Large intestine (tissue), 3 donors: ENCODE results near the gene KLF6. TPM values are rescaled to one million over a fixed set of nuclear protein-coding genes. Genes with fewer than 3 reads are reported as not detected.
"Not testable (repeated sequence)": the region's sequence is repeated elsewhere in the genome, so short reads cannot be mapped to it uniquely, and the experiment has no call there.

Experiments used
- DNase-seq, 2 donors: peaks; one replicate each; pipeline versions ENCODE4 v3.0.0 to v3.0.0-alpha.2; 2013
- H3K27ac ChIP-seq: one replicate; pipeline ENCODE4 v1.5.1; 2013; ENCODE audit warnings: low read length
- H3K27me3 ChIP-seq: 2 replicates; pipeline ENCODE4 v1.6.1; 2013; ENCODE audit warnings: low read length; ENCODE audit not compliant: control insufficient read depth, insufficient read depth
- H3K36me3 ChIP-seq: 2 replicates; pipeline ENCODE4 v1.6.1; 2013; ENCODE audit warnings: low read length; ENCODE audit not compliant: control insufficient read depth, insufficient read depth
- H3K4me1 ChIP-seq: one replicate; pipeline ENCODE4 v1.6.1; 2013; ENCODE audit warnings: low read length; ENCODE audit not compliant: control insufficient read depth, insufficient read depth
- H3K4me3 ChIP-seq: one replicate; pipeline ENCODE4 v1.5.1; 2013; ENCODE audit warnings: low read length
- H3K9me3 ChIP-seq: one replicate; pipeline ENCODE4 v1.6.1; 2013; ENCODE audit warnings: mild to moderate bottlenecking, low read depth, low read length, moderate library complexity; ENCODE audit not compliant: control insufficient read depth
- whole genome bisulfite sequencing: methylation state at CpG from one replicate; pipeline ENCODE4 v1.1.5; 2013; ENCODE audit warnings: low lambda C conversion rate; ENCODE audit not compliant: insufficient coverage; 5-methylcytosine and 5-hydroxymethylcytosine counted together
- polyA plus RNA-seq: library from polyadenylated mRNA; unstranded; fragments of 120-200 nt; gene quantifications from one replicate; pipeline ENCODE4 v1.2.1, GENCODE V29; 2013

KLF6 gene
- polyA plus RNA-seq, 1 donor, result 116 TPM

- Histone ChIP-seq H3K4me1 (peaks cover 8% of the 10 kb centered on the region), H3K36me3 (no peaks in the 10 kb centered on the region), H3K27me3 (no peaks in the 10 kb centered on the region), H3K4me3 (no peak overlapping the region), H3K27ac (no peak overlapping the region), H3K9me3 (no peaks in the 10 kb centered on the region)
- WGBS, result no CpG with 5 or more reads among the region's 27 CpGs
- no peak for DNase-seq
Measured at GRCh38 chr10:3747248-3747960, 37.6 kb downstream of the KLF6 start.

GRCh38 chr10:3746634-3747033 lies 38.4 kb downstream of the KLF6 start:
- DNase-seq, result no peak
- H3K4me1 ChIP-seq, result peaks cover 10% of the 10 kb centered on the region
- H3K36me3 ChIP-seq, result no peaks in the 10 kb centered on the region
- WGBS, result no CpG with 5 or more reads among the region's 7 CpGs
- no peaks in the 10 kb centered on the region for H3K9me3 ChIP-seq
- H3K4me3 ChIP-seq, result no peak overlapping the region
- no peaks in the 10 kb centered on the region for H3K27me3 ChIP-seq
- H3K27ac ChIP-seq, result no peak overlapping the region

- H3K27me3 ChIP-seq, result no peaks in the 10 kb centered on the region
- H3K9me3 ChIP-seq, result no peaks in the 10 kb centered on the region
- H3K27ac ChIP-seq, result no peak overlapping the region
- no peak for DNase-seq
- H3K36me3 ChIP-seq, result no peaks in the 10 kb centered on the region
- no peak overlapping the region for H3K4me3 ChIP-seq
- peaks cover 10% of the 10 kb centered on the region for H3K4me1 ChIP-seq
- WGBS, result 100% methylated on average over 1 of the region's 4 CpGs
Measured at GRCh38 chr10:3745521-3745920, 39.5 kb downstream of the KLF6 start.

- Histone ChIP-seq H3K9me3 (no peaks in the 10 kb centered on the region), H3K36me3 (no peaks in the 10 kb centered on the region), H3K4me3 (no peak overlapping the region), H3K27me3 (no peaks in the 10 kb centered on the region), H3K4me1 (peaks cover 3% of the 10 kb centered on the region), H3K27ac (no peak overlapping the region)
- no CpG with 5 or more reads among the region's 6 CpGs for WGBS
- no peak for DNase-seq
Measured at GRCh38 chr10:3741688-3742461, 43.1 kb downstream of the KLF6 start.

GRCh38 chr10:3740157-3740871 lies 44.7 kb downstream of the KLF6 start:
- no peak overlapping the region for H3K27ac ChIP-seq
- no peaks in the 10 kb centered on the region for H3K27me3 ChIP-seq
- no peak overlapping the region for H3K4me3 ChIP-seq
- WGBS, result no CpG with 5 or more reads among the region's 5 CpGs
- H3K9me3 ChIP-seq, result no peaks in the 10 kb centered on the region
- H3K36me3 ChIP-seq, result no peaks in the 10 kb centered on the region
- DNase-seq, result peak in 1 of 2 donors; percentile 52
- H3K4me1 ChIP-seq, result peaks cover 3% of the 10 kb centered on the region

DNA sequence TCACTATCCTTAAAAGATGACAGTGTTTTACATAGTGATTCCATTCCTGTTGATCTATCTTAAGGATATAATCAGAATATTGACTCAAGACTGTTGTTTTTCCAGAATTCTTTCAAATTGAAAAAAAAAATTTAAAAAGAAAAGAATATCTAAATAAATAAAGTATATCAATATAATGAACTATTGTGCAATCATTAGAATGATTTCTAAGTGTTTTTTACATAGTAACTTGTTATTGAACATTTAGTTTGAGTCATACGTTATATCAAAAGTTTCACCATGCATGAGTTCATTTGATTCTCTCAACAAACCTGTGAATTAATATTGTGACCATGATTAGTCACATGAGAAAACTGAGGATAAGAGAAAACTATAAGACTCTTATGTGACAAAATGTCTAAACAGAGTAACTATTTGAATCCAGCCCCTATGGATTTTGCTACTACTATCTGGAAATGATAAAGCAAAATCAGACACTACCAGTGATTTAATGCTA lies 46.1 kb downstream of the KLF6 start:
- Histone ChIP-seq H3K4me3 (no peak overlapping the region), H3K9me3 (no peaks in the 10 kb centered on the region), H3K4me1 (peaks cover 3% of the 10 kb centered on the region), H3K36me3 (no peaks in the 10 kb centered on the region), H3K27ac (no peak overlapping the region), H3K27me3 (no peaks in the 10 kb centered on the region)
- no peak for DNase-seq
- 100% methylated on average over 1 of the region's 1 CpG for WGBS

- peaks cover 3% of the 10 kb centered on the region for H3K4me1 ChIP-seq
- H3K27ac ChIP-seq, result no peak overlapping the region
- no peaks in the 10 kb centered on the region for H3K36me3 ChIP-seq
- no peak overlapping the region for H3K4me3 ChIP-seq
- 67% methylated on average over 1 of the region's 4 CpGs for WGBS
- H3K27me3 ChIP-seq, result no peaks in the 10 kb centered on the region
- DNase-seq, result no peak
- no peaks in the 10 kb centered on the region for H3K9me3 ChIP-seq
Measured at GRCh38 chr10:3737864-3738263, 47.1 kb downstream of the KLF6 start.

GRCh38 chr10:3735175-3735574 lies 49.8 kb downstream of the KLF6 start:
- WGBS, result no CpG with 5 or more reads among the region's 10 CpGs
- H3K36me3 ChIP-seq, result no peaks in the 10 kb centered on the region
- no peak for DNase-seq
- H3K4me1 ChIP-seq, result no peaks in the 10 kb centered on the region
- H3K27me3 ChIP-seq, result no peaks in the 10 kb centered on the region
- H3K4me3 ChIP-seq, result no peak overlapping the region
- H3K27ac ChIP-seq, result no peak overlapping the region
- no peaks in the 10 kb centered on the region for H3K9me3 ChIP-seq

GRCh38 chr10:3734111-3734510 lies 50.9 kb downstream of the KLF6 start:
- no peaks in the 10 kb centered on the region for H3K36me3 ChIP-seq
- no CpG with 5 or more reads among the region's 3 CpGs for WGBS
- H3K9me3 ChIP-seq, result no peaks in the 10 kb centered on the region

GRCh38 chr10:3732183-3732582 lies 52.8 kb downstream of the KLF6 start:
- H3K27me3 ChIP-seq, H3K27ac ChIP-seq, H3K4me1 ChIP-seq, H3K9me3 ChIP-seq, DNase-seq, H3K4me3 ChIP-seq, H3K36me3 ChIP-seq: not testable (repeated sequence)
- WGBS, result 83% methylated on average over 1 of the region's 3 CpGs

More at GRCh38 chr10:3734111-3734510, 50.9 kb downstream of the KLF6 start:
- no peak for DNase-seq
- no peaks in the 10 kb centered on the region for H3K27me3 ChIP-seq
- no peaks in the 10 kb centered on the region for H3K4me1 ChIP-seq
- H3K27ac ChIP-seq, result no peak overlapping the region
- no peak overlapping the region for H3K4me3 ChIP-seq
